Liver (tissue), 9 donors: ENCODE measurements around the gene ANXA7. TPM values are rescaled to one million over a fixed set of nuclear protein-coding genes. Genes with fewer than 3 reads are reported as not detected.

Experiments used
- DNase-seq: peaks from one replicate; pipeline ENCODE4 v3.0.0-alpha.2; 2017; ENCODE audit warnings: low spot score
- H3K27ac ChIP-seq, 2 donors: one replicate each; pipeline ENCODE4 v1.7.0; 2013; ENCODE audit warnings: inconsistent platforms in 2 of 2, low read length in 2 of 2, control low read depth in 1 of 2, low read depth in 1 of 2, mild to moderate bottlenecking in 1 of 2
- H3K27me3 ChIP-seq, 4 donors: one replicate each; pipeline versions ENCODE4 v1.6.1 to v1.7.0; 2013; ENCODE audit warnings: low read length in 3 of 4, inconsistent platforms in 1 of 4, mild to moderate bottlenecking in 1 of 4, moderate library complexity in 1 of 4; ENCODE audit not compliant: control insufficient read depth in 4 of 4, insufficient read depth in 4 of 4
- H3K36me3 ChIP-seq, 4 donors: one replicate each; pipeline versions ENCODE4 v1.6.1 to v1.7.0; 2013; ENCODE audit warnings: low read length in 3 of 4, mild to moderate bottlenecking in 3 of 4, low read depth in 1 of 4, moderate library complexity in 1 of 4; ENCODE audit not compliant: control insufficient read depth in 4 of 4, insufficient read depth in 3 of 4
- H3K4me1 ChIP-seq, 4 donors: one replicate each; pipeline versions ENCODE4 v1.6.1 to v1.7.0; 2013; ENCODE audit warnings: low read length in 3 of 4, mild to moderate bottlenecking in 3 of 4, moderate library complexity in 1 of 4; ENCODE audit not compliant: control insufficient read depth in 4 of 4, insufficient read depth in 4 of 4
- H3K4me3 ChIP-seq, 3 donors: one replicate each; pipeline versions ENCODE4 v1.6.1 to v1.7.0; 2013; ENCODE audit warnings: low read length in 3 of 3, control low read depth in 1 of 3, low read depth in 1 of 3, mild to moderate bottlenecking in 1 of 3
- H3K9ac ChIP-seq, 2 donors: one replicate each; pipeline ENCODE4 v1.7.0; 2013; ENCODE audit warnings: low read length in 2 of 2, mild to moderate bottlenecking in 2 of 2, moderate library complexity in 2 of 2, control low read depth in 1 of 2, low read depth in 1 of 2
- H3K9me3 ChIP-seq, 4 donors: one replicate each; pipeline versions ENCODE4 v1.6.1 to v1.7.0; 2013; ENCODE audit warnings: low read length in 3 of 4; ENCODE audit not compliant: control insufficient read depth in 4 of 4
- ATF3 ChIP-seq: IDR thresholded peaks from 2 replicates; pipeline ENCODE4 v1.6.1; 2016; ENCODE audit warnings: antibody characterized with exemption
- CTCF ChIP-seq: fragments of 150-350 bp; IDR thresholded peaks from 2 replicates; pipeline ENCODE4 v1.5.1; 2017; ENCODE audit warnings: improper control_type of control experiment, low read depth, low read length; ENCODE audit not compliant: missing input control
- EGR1 ChIP-seq, 2 donors: IDR thresholded peaks; 2 replicates each; pipeline ENCODE4 v1.6.1; 2016 to 2018; ENCODE audit warnings: antibody characterized with exemption in 2 of 2, low read depth in 2 of 2
- FOXA1 ChIP-seq: IDR thresholded peaks from 2 replicates; pipeline ENCODE4 v1.6.1; 2016; ENCODE audit warnings: antibody characterized with exemption
- FOXA2 ChIP-seq: IDR thresholded peaks from 2 replicates; pipeline ENCODE4 v1.6.1; 2016; ENCODE audit warnings: antibody characterized with exemption
- GABPA ChIP-seq, 2 donors: IDR thresholded peaks in 1 of 2; conservative IDR thresholded peaks in 1 of 2; 2 replicates each; pipeline ENCODE4 v1.6.1; 2016; ENCODE audit warnings: antibody characterized with exemption in 2 of 2, mild to moderate bottlenecking in 1 of 2, moderate library complexity in 1 of 2
- HNF4A ChIP-seq, 2 donors: conservative IDR thresholded peaks; 2 replicates each; pipeline ENCODE4 v1.6.1; 2016; ENCODE audit warnings: antibody characterized with exemption in 2 of 2, mild to moderate bottlenecking in 2 of 2
- HNF4G ChIP-seq: IDR thresholded peaks from 2 replicates; pipeline ENCODE4 v1.6.1; 2016; ENCODE audit warnings: antibody characterized with exemption
- JUND ChIP-seq, 2 donors: IDR thresholded peaks; 2 replicates each; pipeline ENCODE4 v1.6.1; 2016; ENCODE audit warnings: antibody characterized with exemption in 2 of 2
- MAX ChIP-seq: IDR thresholded peaks from 2 replicates; pipeline ENCODE4 v1.6.1; 2016; ENCODE audit warnings: antibody characterized with exemption
- NR2F2 ChIP-seq: IDR thresholded peaks from 2 replicates; pipeline ENCODE4 v1.6.1; 2016; ENCODE audit warnings: antibody characterized with exemption
- RAD21 ChIP-seq, 2 donors: IDR thresholded peaks; 2 replicates each; pipeline ENCODE4 v1.6.1; 2016; ENCODE audit warnings: antibody characterized with exemption in 2 of 2, mild to moderate bottlenecking in 2 of 2
- REST ChIP-seq: IDR thresholded peaks from 2 replicates; pipeline ENCODE4 v1.6.1; 2016; ENCODE audit warnings: antibody characterized with exemption, mild to moderate bottlenecking
- RXRA ChIP-seq, 2 donors: IDR thresholded peaks; 2 replicates each; pipeline ENCODE4 v1.6.1; 2017 to 2018; ENCODE audit warnings: antibody characterized with exemption in 2 of 2, mild to moderate bottlenecking in 1 of 2
- SP1 ChIP-seq: IDR thresholded peaks from 2 replicates; pipeline ENCODE4 v1.6.1; 2018; ENCODE audit warnings: antibody characterized with exemption, mild to moderate bottlenecking
- TAF1 ChIP-seq: conservative IDR thresholded peaks from 2 replicates; pipeline ENCODE4 v1.6.1; 2016; ENCODE audit warnings: antibody characterized with exemption, mild to moderate bottlenecking
- YY1 ChIP-seq: IDR thresholded peaks from 2 replicates; pipeline ENCODE4 v1.6.1; 2016; ENCODE audit warnings: antibody characterized with exemption, mild to moderate bottlenecking
- ZBTB33 ChIP-seq: IDR thresholded peaks from 2 replicates; pipeline ENCODE4 v1.6.1; 2016; ENCODE audit warnings: antibody characterized with exemption
- WGBS: extraction: QIAGEN DNeasy Blood & Tissue Kit; methylation state at CpG from one replicate; pipeline ENCODE4 v1.1.7; 2013; 5-methylcytosine and 5-hydroxymethylcytosine counted together
- polyA plus RNA-seq, 2 donors: library from polyadenylated mRNA; stranded (reverse) in 1 of 2; unstranded in 1 of 2; fragments of 200-250 nt in 1 of 2; fragments of >200 nt in 1 of 2; fragmentation: Nextera tagmentation in 1 of 2; extraction: Ambion mirVana in 1 of 2; gene quantifications; one replicate each; pipeline versions ENCODE4 v1.2.1 to v1.2.3, GENCODE V29; 2013 to 2015
- total RNA-seq, 2 donors: library from RNA; depleted of rRNA; stranded (reverse); fragments of >200 nt; gene quantifications; one replicate each; pipeline ENCODE4 v1.2.3, GENCODE V29; 2014
- donor health status: healthy.
- donor health status: healthy.
- donor health status: healthy.
- donor health status: healthy.
- donor health status: healthy.

The ANXA7 gene
- total and polyA plus RNA-seq, 4 donors = 71.6 to 93.4 (median 90.0) TPM

- H3K4me3 ChIP-seq = peak overlapping the region; percentile 70 to 87 (median 83)
- DNase-seq = no peak
- H3K9ac ChIP-seq = peak overlapping the region; percentile 59 to 93
- TF ChIP-seq EGR1 (IDR thresholded peaks at IDR 0.05; ENCODE audit: low read depth in 2 of 2) = no peak
- no peak for TF ChIP-seq HNF4A (conservative IDR thresholded peaks at IDR 0.05)
- no peak for TF ChIP-seq FOXA2
- no peak for TF ChIP-seq JUND (IDR thresholded peaks at IDR 0.05)
- TF ChIP-seq CTCF = no peak
- TF ChIP-seq YY1 = no peak
- no peak for TF ChIP-seq MAX
- no peak for TF ChIP-seq ZBTB33
- TF ChIP-seq HNF4G = no peak
- TF ChIP-seq TAF1 = no peak
- TF ChIP-seq NR2F2 = no peak
- no peak for TF ChIP-seq RXRA (IDR thresholded peaks at IDR 0.05)
- TF ChIP-seq FOXA1 = no peak
- TF ChIP-seq SP1 = no peak
- TF ChIP-seq ATF3 = no peak
- H3K27me3 ChIP-seq = no peaks in the 10 kb centered on the region
- H3K9me3 ChIP-seq = no peaks in the 10 kb centered on the region
- H3K36me3 ChIP-seq = no peaks in the 10 kb centered on the region
- peaks cover 0 to 15% (median 5%) of the 10 kb centered on the region in 4 donors for H3K4me1 ChIP-seq
- WGBS = 45% methylated on average over 5 of the region's 5 CpGs
- H3K27ac ChIP-seq = no peak overlapping the region
Measured at GRCh38 chr10:73357821-73358220, 56.0 kb downstream of the ANXA7 start.

DNA sequence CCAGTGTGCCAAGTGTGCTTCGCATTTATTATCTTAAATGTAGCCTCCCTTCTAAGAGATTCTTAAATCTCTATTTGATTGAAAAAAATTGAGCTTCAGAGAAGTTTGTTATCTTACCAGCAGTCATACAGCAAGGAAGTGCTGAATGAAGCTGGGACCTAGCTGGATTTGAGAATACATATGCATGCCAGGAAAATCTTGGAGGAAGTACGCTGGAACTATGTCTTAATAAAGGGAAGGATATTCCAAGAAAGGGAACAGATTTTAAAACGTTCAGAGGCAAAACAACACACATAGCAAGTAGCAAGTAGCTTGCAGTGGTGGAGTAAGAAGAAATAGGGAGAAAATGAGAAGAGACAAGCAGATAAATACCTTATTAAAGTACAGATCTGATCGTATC is 56.7 kb downstream of the ANXA7 start:
- TF ChIP-seq CTCF = no peak
- no peak for TF ChIP-seq REST
- no peak for TF ChIP-seq FOXA1
- no peak for TF ChIP-seq FOXA2
- no peak for TF ChIP-seq RAD21 (IDR thresholded peaks at IDR 0.05)
- TF ChIP-seq GABPA (IDR thresholded peaks at IDR 0.05 in 1 of 2, conservative IDR thresholded peaks at IDR 0.05 in 1 of 2) = no peak
- TF ChIP-seq HNF4G = no peak
- TF ChIP-seq MAX = no peak
- no peak for TF ChIP-seq ATF3
- TF ChIP-seq TAF1 = no peak
- TF ChIP-seq SP1 = no peak
- no peaks in the 10 kb centered on the region for H3K36me3 ChIP-seq
- no peak overlapping the region for H3K9ac ChIP-seq
- 68% methylated on average over 4 of the region's 4 CpGs for WGBS
- peaks cover 0 to 15% (median 5%) of the 10 kb centered on the region in 4 donors for H3K4me1 ChIP-seq
- DNase-seq = no peak
- H3K27me3 ChIP-seq = no peaks in the 10 kb centered on the region
- no peaks in the 10 kb centered on the region for H3K9me3 ChIP-seq
- no peak overlapping the region for H3K4me3 ChIP-seq
- no peak overlapping the region for H3K27ac ChIP-seq
